ENCODE results near the gene FOXR2.

The FOXR2 gene

GRCh38 chrX:55619547-55619946 is 3.7 kb upstream of the FOXR2 start:
- Histone ChIP-seq H3K27ac (no peak overlapping the region), H3K36me3 (replicated peaks) (no peaks in the 10 kb centered on the region), H3K4me3 (ENCODE audit: low read depth, low read length) (no peak overlapping the region), H3K27me3 (replicated peaks) (no peaks in the 10 kb centered on the region)
- TF ChIP-seq CTCF (IDR thresholded peaks at IDR 0.05; ENCODE audit: low read depth, low read length, missing control alignments): no peak
- in situ Hi-C loops (cut with HindIII; ENCODE audit: low pct_ligation_motif_present, low sequenced_read_pairs): no loop called here
- DNase-seq: no peak

GRCh38 chrX:55624403-55624802 is 1.2 kb downstream of the FOXR2 start:
- Histone ChIP-seq H3K27me3 (replicated peaks) (no peaks in the 10 kb centered on the region), H3K27ac (no peak overlapping the region), H3K4me3 (ENCODE audit: low read depth, low read length) (no peak overlapping the region), H3K36me3 (replicated peaks) (no peaks in the 10 kb centered on the region)
- in situ Hi-C loops (cut with HindIII; ENCODE audit: low pct_ligation_motif_present, low sequenced_read_pairs): no loop called here
- no peak for DNase-seq
- TF ChIP-seq CTCF (IDR thresholded peaks at IDR 0.05; ENCODE audit: low read depth, low read length, missing control alignments): no peak

GRCh38 chrX:55636109-55636508 is 12.9 kb downstream of the FOXR2 start:
- Histone ChIP-seq H3K36me3 (replicated peaks) (no peaks in the 10 kb centered on the region), H3K4me3 (ENCODE audit: low read depth, low read length) (no peak overlapping the region), H3K27ac (no peak overlapping the region), H3K27me3 (replicated peaks) (no peaks in the 10 kb centered on the region)
- TF ChIP-seq CTCF (IDR thresholded peaks at IDR 0.05; ENCODE audit: low read depth, low read length, missing control alignments): no peak
- in situ Hi-C loops (cut with HindIII; ENCODE audit: low pct_ligation_motif_present, low sequenced_read_pairs): no loop called here
- DNase-seq: no peak

- no peak overlapping the region for H3K4me3 ChIP-seq (ENCODE audit: low read depth, low read length)
- in situ Hi-C loops (cut with HindIII; ENCODE audit: low pct_ligation_motif_present, low sequenced_read_pairs): no loop called here
- DNase-seq: no peak
- no peak for TF ChIP-seq CTCF (IDR thresholded peaks at IDR 0.05; ENCODE audit: low read depth, low read length, missing control alignments)
- no peaks in the 10 kb centered on the region for H3K36me3 ChIP-seq (replicated peaks)
- H3K27ac ChIP-seq: no peak overlapping the region
- H3K27me3 ChIP-seq (replicated peaks): no peaks in the 10 kb centered on the region
Measured at GRCh38 chrX:55638933-55639332, 15.7 kb downstream of the FOXR2 start.

GRCh38 chrX:55640854-55641253 is 17.7 kb downstream of the FOXR2 start:
- no peaks in the 10 kb centered on the region for H3K36me3 ChIP-seq (replicated peaks)
- DNase-seq: no peak
- H3K4me3 ChIP-seq (ENCODE audit: low read depth, low read length): no peak overlapping the region
- in situ Hi-C loops (cut with HindIII; ENCODE audit: low pct_ligation_motif_present, low sequenced_read_pairs): no loop called here
- no peaks in the 10 kb centered on the region for H3K27me3 ChIP-seq (replicated peaks)
- H3K27ac ChIP-seq: no peak overlapping the region
- no peak for TF ChIP-seq CTCF (IDR thresholded peaks at IDR 0.05; ENCODE audit: low read depth, low read length, missing control alignments)

- Histone ChIP-seq H3K27ac (no peak overlapping the region), H3K27me3 (replicated peaks) (no peaks in the 10 kb centered on the region), H3K36me3 (replicated peaks) (no peaks in the 10 kb centered on the region), H3K4me3 (ENCODE audit: low read depth, low read length) (no peak overlapping the region)
- TF ChIP-seq CTCF (IDR thresholded peaks at IDR 0.05; ENCODE audit: low read depth, low read length, missing control alignments): no peak
- no peak for DNase-seq
- in situ Hi-C loops (cut with HindIII; ENCODE audit: low pct_ligation_motif_present, low sequenced_read_pairs): no loop called here
Measured at GRCh38 chrX:55648434-55648833, 25.2 kb downstream of the FOXR2 start.
